Nephron (organoid): ENCODE data around the gene TTLL5.

Experiments
- H3K27ac Mint-ChIP-seq, 3 experiments: 2 replicates each; pipeline ENCODE4 v1.8.0; 2020; ENCODE audit warnings: mixed read lengths in 3 of 3, mild to moderate bottlenecking in 2 of 3, moderate library complexity in 1 of 3
- H3K27me3 Mint-ChIP-seq: 2 replicates; pipeline ENCODE4 v1.8.0; 2021; ENCODE audit warnings: low read depth, mild to moderate bottlenecking, moderate library complexity, mixed read lengths
- H3K36me3 Mint-ChIP-seq: 2 replicates; pipeline ENCODE4 v1.8.0; 2020; ENCODE audit warnings: low read depth, mixed read lengths
- H3K4me1 Mint-ChIP-seq: 2 replicates; pipeline ENCODE4 v1.8.0; 2020; ENCODE audit warnings: mixed read lengths
- H3K4me3 Mint-ChIP-seq, 3 experiments: 2 replicates each; pipeline ENCODE4 v1.8.0; 2020; ENCODE audit warnings: mild to moderate bottlenecking in 3 of 3, mixed read lengths in 3 of 3, moderate library complexity in 2 of 3
- H3K9me3 Mint-ChIP-seq: 2 replicates; pipeline ENCODE4 v1.8.0; 2020; ENCODE audit warnings: mixed read lengths
- TF ChIP-seq, protein P1 (sequence below), 3 experiments: fragments of 200-600 bp; sonication (generic); IDR thresholded peaks; one replicate each; pipeline ENCODE4 v1.5.0; 2021; ENCODE audit warnings: antibody characterized with exemption in 3 of 3; ENCODE audit not compliant: unreplicated experiment in 3 of 3

Gene TTLL5

DNA sequence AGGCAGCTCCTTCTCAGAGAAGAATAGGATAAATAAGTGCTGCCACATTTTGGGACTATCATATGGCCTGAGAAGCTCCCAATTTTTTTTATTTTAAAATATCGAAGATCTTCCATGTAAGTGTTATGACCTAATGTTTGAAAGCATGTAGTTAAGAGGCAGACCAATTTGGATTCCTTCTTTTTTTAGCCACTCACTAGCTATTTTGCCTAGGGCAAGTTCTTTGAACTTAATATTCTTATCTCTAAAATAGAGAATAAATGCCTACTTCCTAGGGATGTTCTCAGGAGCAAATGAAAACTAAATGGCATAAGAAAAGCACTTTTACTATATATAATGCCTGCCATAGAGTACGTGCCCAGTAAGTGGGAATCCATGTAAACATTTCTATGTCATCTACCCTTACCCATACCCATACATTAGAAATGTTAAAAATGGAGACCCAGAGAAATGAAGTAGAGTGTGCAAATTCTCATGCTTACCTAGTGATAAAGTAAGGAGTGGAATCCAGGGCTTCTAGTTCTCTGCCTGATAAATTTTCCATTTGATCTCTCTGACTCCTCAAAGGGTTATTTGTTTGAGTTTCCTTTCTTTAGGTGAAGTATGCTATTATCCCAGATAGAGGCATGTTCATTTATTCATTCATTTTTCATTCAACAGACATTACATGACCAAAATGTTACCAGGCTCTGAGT is 172.4 kb downstream of the TTLL5 start:
- Mint-ChIP-seq H3K9me3 (no peaks in the 10 kb centered on the region), H3K27me3 (no peaks in the 10 kb centered on the region), H3K27ac (peak overlapping the region; percentile 70 to 84 (median 70)), H3K36me3 (peaks cover 27% of the 10 kb centered on the region), H3K4me3 (no peak overlapping the region), H3K4me1 (peaks cover 25% of the 10 kb centered on the region)
- TF ChIP-seq, protein P1, sequence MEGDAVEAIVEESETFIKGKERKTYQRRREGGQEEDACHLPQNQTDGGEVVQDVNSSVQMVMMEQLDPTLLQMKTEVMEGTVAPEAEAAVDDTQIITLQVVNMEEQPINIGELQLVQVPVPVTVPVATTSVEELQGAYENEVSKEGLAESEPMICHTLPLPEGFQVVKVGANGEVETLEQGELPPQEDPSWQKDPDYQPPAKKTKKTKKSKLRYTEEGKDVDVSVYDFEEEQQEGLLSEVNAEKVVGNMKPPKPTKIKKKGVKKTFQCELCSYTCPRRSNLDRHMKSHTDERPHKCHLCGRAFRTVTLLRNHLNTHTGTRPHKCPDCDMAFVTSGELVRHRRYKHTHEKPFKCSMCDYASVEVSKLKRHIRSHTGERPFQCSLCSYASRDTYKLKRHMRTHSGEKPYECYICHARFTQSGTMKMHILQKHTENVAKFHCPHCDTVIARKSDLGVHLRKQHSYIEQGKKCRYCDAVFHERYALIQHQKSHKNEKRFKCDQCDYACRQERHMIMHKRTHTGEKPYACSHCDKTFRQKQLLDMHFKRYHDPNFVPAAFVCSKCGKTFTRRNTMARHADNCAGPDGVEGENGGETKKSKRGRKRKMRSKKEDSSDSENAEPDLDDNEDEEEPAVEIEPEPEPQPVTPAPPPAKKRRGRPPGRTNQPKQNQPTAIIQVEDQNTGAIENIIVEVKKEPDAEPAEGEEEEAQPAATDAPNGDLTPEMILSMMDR (IDR thresholded peaks at IDR 0.05; ENCODE audit: unreplicated experiment in 3 of 3) = no peak

GRCh38 chr14:75835156-75835725 is 174.2 kb downstream of the TTLL5 start:
- Mint-ChIP-seq H3K36me3 (peaks cover 43% of the 10 kb centered on the region), H3K4me3 (no peak overlapping the region), H3K27ac (no peak overlapping the region), H3K4me1 (peaks cover 25% of the 10 kb centered on the region), H3K27me3 (no peaks in the 10 kb centered on the region), H3K9me3 (no peaks in the 10 kb centered on the region)
- TF ChIP-seq, protein P1 (IDR thresholded peaks at IDR 0.05; ENCODE audit: unreplicated experiment in 3 of 3) = no peak

GRCh38 chr14:75835737-75836136 is 174.7 kb downstream of the TTLL5 start:
- no peaks in the 10 kb centered on the region for H3K9me3 Mint-ChIP-seq
- peaks cover 25% of the 10 kb centered on the region for H3K4me1 Mint-ChIP-seq
- peaks cover 43% of the 10 kb centered on the region for H3K36me3 Mint-ChIP-seq
- TF ChIP-seq, protein P1 (IDR thresholded peaks at IDR 0.05; ENCODE audit: unreplicated experiment in 3 of 3) = no peak
- no peaks in the 10 kb centered on the region for H3K27me3 Mint-ChIP-seq
- H3K27ac Mint-ChIP-seq = no peak overlapping the region
- H3K4me3 Mint-ChIP-seq = no peak overlapping the region

- Mint-ChIP-seq H3K9me3 (no peaks in the 10 kb centered on the region), H3K27me3 (no peaks in the 10 kb centered on the region), H3K27ac (no peak overlapping the region), H3K4me3 (no peak overlapping the region), H3K36me3 (peaks cover 48% of the 10 kb centered on the region), H3K4me1 (peaks cover 24% of the 10 kb centered on the region)
- TF ChIP-seq, protein P1 (IDR thresholded peaks at IDR 0.05; ENCODE audit: unreplicated experiment in 3 of 3) = no peak
Measured at GRCh38 chr14:75837151-75837787, 176.2 kb downstream of the TTLL5 start.

DNA sequence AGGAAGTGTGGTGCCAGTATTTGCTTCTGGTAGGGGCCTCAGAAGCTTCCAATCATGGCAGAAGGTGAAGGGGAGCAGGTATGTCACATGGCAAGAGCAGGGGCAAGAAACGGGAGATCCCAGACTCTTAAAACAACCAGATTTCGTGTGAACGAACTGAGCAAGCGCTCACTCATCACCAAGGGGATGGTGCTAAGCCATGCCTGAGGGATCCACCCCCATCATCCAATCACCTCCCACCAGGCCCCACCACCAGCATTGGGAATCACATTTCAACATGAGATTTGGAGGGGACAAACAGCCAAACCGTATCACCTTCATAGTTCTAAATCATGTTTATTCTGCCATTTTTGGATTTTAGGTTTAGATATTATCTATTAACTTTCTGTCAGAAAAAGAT is 179.9 kb downstream of the TTLL5 start:
- H3K4me1 Mint-ChIP-seq = peaks cover 24% of the 10 kb centered on the region
- TF ChIP-seq, protein P1 (IDR thresholded peaks at IDR 0.05; ENCODE audit: unreplicated experiment in 3 of 3) = no peak
- no peaks in the 10 kb centered on the region for H3K9me3 Mint-ChIP-seq
- peaks cover 39% of the 10 kb centered on the region for H3K36me3 Mint-ChIP-seq
- peak overlapping the region; percentile 76 to 92 (median 88) for H3K27ac Mint-ChIP-seq
- no peaks in the 10 kb centered on the region for H3K27me3 Mint-ChIP-seq
- H3K4me3 Mint-ChIP-seq = no peak overlapping the region
